Measurements from ENCODE around the gene TEK.
"Not testable (repeated sequence)": the region's sequence is repeated elsewhere in the genome, so short reads cannot be mapped to it uniquely, and the experiment has no call there.

Gene TEK

DNA sequence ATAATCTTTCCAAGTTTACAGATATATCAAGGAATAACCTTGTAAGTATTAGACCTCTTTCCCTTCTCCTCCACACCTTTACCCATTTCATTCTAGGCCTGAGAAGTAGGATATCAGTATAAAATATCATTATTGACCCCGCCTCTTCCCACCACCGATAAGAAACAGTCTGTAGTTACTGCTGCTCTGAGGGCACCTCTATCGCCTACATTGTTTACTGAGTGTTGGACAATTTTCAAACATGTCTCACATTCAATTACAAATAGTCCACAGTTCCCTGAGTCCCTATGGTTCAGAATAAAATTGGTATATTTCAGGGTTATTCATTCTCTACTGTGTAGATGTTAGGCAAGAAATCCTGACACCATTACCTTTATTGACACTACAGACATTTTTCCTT lies 73.4 kb downstream of the TEK start:
- no peak for DNase-seq

DNA sequence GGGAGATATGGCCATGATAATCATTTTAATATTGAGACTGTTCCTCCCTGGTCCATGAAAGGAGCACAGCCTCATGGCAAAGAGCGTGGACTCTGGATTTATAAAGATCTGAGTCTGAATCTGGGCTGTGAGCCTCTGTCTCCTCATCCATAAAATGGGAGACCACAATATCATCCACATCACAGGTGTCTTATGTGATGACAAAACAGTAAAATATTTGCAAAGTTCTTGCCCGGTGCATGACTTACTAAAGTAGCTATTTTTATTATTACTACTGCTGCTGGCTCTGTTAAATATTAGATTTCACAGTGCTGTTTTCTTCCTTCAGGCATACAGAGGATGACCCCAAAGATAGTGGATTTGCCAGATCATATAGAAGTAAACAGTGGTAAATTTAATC lies 74.1 kb downstream of the TEK start:
- DNase-seq, result no peak

DNA sequence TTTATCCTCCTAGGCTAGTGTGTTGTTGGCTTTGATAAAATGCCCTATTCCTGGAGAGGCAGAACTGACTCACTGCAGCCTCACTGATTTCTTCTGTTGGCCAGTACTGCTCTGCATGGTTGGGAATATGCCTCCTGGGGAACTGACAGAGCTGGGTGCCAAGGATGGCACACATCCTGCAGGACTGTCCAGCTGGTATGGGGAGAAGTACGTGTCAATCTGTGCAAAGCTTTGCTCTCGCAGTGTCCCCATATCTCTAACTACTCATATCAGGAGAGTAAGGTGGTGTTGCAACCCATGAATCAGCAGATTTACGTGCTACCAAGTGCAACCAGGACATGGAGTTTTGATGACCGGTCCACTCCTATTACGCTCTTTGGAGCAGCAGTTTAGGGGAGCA lies 74.7 kb downstream of the TEK start:
- no peak for DNase-seq

DNA sequence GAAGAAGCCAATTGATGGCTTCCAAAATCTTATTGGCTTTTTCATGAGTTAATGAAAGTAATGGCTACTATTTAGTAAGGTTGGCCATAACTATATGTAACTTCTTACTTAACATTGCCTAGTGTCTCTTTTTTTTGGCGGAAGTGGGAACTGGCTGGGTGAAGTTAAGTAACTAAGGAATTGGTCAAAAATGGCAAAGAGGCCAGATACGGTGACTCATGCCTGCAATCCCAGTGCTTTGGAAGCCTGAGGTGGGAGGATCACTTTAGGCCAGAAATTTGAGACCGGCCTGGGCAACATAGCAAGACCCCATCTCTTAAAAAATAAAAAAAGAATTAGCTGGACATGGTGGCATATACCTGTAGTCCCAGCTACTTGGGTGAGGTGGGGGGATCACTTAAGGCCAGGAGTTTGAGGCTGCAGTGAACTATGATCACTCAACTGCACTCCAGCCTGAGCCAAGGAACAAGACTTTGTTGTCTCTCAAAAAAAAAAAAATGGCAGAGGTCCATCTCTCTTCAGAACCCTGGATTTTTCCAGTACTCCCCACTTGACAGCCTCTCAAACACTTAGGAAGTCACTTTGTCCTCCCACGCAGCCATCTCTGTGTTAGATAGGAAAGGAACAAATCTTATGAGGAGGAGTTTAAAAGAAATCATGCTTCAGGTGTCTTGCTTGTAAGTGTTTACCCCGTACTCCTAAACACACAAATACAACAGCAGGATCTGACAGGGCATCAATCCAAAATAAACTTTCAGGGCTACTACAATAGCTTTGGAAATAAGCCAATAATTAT lies 75.7 kb downstream of the TEK start:
- DNase-seq, result no peak

DNA sequence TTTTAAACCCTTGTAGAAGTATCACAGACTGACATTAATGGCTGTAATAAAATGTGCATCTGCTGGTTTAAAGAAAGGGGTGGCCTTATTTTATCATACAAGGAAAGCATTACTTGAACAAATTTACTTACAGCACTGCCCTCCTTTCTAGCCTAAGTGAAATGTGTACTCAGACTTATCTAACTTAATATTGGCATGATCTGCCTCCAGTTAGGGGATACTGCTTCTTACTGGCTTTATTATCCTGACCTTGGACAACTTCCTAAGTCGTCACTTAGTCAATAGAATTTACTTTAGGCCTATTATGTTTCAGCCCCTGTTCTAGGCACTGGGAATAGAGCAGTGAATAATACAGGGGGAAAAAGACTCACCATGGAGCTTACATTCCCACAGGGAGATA lies 79.4 kb downstream of the TEK start:
- DNase-seq, result no peak

DNA sequence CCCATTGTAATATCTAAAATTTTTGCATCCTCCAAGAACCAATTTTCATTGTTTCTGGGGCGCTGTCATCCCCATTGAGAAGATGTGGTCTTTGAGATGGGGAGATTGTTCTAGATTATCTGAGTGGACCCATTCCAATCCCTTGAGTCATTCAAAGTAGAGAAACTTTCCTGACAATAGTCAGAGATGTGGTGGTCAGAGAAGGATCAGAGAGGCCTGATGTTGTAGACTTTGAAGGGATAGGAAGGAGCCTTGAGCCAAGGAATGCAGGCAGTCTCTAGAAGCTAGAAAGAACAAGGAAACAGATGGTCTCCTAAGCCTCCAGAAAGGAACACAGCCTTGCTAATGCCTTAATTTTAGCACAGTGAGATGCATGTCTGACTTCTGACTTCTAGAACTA lies 80.4 kb downstream of the TEK start:
- DNase-seq, result no peak

DNA sequence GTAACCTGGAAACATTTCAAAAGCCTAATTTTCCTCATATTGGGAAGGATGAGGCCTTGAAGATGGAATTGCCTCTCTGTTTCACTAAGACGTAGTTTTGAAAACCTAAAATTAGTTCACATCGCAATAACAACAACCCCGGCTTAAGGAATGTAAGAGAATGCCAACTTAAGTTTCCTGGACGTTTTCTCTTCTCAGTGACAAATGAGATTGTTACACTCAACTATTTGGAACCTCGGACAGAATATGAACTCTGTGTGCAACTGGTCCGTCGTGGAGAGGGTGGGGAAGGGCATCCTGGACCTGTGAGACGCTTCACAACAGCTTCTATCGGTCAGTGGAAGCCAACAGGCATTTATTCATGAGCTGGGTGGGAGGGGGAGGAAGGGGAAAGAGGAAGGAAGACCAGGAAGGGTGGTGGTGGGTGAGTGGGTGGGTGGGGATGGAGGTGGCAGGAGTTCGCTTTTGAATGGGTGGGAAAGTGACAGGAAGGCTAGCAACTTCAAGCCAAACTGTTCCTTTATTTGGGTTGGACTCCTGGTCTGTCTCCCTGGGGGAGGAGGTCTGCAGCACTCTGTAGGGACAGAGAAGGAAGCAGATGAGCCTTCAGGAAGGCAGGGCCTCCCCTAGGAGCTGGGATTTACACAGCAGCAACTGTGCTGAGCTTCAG lies 83.4 kb downstream of the TEK start:
- DNase-seq, result no peak

DNA sequence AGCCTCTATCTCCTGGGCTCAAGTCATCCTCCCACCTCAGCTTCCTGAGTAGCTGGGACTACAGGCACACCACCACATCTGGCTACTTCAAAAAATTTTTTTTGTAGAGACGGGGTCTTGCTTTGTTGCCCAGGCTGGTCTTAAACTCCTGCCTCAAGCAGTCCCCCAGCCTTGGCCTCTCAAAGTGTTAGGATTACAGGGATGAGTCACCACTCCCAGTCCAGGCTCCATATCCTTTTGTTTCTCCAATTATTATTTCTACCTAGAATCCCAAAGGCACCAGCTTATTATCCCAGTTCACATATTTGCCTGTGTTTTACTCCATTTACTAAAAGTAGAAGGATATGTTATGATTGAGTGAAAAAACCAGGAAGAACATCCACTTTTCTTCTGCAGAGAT lies 84.9 kb downstream of the TEK start:
- DNase-seq, result no peak

DNA sequence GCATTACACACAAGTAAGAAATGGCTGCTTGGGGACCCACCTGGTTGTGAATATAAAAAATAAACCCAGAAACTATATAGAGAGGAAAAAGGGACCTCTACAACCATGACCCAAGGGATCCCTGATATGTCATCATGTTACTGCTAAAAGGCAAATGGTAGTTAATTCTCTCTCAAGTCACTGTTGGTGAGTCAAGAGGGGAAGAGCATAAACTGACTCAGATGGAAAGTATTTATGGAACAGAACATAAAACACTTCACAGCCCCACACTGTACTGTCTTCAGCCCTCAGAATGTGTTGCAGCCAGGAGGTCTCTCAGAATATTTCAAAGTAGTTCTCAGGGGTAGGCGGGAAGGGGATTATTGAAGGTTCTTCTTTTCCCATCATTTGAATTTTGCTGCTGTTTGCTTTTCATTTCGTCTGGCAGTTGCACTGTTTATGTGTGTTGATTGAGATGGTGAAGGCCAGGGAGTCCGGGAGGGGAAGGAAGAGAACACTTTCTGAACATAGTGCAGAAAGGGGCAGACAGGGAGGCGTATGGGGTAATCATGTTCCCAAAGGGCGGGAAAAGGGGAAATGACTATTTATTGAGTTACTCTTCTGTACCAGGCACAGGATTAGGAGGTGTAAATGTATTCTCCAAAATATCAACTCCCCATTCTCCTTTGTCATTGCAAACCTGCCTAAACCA lies 85.5 kb downstream of the TEK start:
- DNase-seq, result no peak

DNA sequence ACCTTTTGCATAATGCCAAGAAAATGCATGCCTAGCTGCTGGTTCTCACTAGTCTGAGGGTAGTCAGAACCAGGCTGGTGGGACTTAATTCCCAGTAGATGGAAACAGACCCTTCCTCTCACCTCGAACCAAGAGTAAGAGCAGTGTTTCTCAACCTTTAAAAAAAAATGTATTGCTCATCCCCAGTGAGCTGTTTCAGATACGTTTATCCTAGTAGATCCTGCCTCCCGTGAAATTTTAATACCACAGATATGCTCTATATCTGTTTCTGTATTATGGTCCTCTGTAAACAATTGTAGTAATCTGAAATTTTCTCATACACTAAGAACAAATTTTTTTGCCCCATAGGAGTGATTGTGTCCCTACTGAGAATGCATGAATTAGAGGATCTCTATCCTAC lies 86.2 kb downstream of the TEK start:
- no peak for DNase-seq

DNA sequence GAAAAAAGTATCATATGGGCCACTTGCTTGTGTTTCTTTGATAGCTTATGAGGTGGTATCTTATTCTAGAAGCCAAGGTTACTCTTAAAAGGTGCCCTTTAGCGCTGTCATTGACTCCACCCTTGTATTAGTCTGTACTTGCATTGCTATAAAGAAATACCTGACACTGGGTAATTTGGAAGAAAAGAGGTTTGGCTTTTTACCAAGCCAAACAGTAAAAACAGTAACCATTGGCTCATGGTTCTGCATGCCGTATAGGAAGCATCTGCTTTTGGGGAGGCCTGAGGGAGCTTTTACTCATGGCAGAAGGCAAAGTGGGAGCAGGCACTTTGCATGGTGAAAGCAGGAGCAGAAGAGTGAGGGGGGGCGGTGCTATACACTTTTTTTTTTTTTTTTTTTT lies 87.4 kb downstream of the TEK start:
- no peak for DNase-seq

DNA sequence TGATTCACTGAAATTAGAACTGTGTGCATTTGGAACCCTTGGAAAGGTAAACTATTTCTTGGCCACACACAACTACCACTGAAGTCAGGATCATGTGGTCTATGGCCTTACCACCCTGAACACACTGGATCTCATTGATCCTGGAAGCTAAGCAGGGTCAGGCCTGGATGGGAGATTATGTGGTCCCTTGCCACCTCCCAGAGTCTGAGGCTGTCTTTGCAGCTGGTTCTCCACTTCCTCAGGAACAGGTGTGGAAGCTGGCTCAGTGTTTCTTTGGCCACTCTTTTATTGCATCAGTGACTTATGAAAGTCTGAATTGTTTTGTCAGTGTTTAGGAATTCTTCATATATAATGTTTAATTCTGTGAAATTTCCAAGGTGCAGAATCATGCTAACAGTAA lies 89.2 kb downstream of the TEK start:
- no peak for DNase-seq

DNA sequence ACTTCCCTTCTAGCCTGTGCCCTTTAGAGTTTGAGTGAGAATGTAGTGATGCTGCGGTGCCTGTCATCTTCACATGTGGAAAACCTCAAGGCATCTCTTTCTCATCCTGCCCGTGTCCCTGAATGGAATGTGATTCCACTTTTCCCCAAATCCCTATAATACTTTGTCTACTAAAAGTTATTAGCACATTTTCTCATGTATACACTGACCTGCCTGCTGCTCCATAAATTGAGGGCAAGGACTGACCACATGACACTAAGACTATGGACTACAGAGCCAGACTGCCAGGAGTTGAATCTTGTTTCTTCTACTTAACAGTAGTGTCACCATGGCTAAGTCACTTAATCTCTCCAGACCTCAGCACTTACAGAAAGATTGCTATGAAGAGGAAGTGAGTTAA lies 93.0 kb downstream of the TEK start:
- no peak for DNase-seq

DNA sequence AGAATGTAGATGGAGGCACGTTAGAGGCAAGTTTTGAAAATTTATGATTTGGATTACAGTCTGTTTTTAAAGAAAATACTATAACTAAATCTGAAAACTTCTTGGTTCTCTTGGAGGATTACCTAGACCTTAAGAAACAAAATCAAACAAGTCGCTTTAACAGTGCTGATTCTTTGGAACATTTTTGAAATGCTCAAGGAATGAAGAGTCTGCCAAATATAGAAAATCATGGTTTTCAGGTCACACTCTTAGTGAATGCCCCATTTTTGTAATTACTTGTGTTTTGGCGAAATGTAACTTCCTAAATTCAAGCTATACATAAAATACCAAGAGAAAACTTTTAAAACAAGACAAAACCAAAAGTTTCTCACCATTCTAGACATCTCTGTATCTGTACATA lies 94.8 kb downstream of the TEK start:
- no peak for DNase-seq

DNA sequence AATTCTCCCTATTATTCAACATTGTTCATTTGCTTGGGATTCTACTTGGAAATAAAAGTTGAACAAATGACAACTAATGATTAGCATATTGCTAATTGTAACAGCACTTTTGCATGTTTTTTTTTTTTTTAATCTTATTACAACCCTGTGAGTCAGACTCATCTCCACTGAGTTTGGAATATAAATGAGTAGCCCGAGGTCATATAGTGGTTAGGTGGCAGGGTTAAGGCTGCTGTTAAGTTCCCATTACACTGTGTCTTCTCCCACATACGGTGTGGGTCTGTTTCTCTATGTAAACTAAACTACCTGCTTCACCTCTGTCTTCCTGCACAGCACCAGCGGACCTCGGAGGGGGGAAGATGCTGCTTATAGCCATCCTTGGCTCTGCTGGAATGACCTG lies 95.6 kb downstream of the TEK start:
- DNase-seq, result no peak

DNA sequence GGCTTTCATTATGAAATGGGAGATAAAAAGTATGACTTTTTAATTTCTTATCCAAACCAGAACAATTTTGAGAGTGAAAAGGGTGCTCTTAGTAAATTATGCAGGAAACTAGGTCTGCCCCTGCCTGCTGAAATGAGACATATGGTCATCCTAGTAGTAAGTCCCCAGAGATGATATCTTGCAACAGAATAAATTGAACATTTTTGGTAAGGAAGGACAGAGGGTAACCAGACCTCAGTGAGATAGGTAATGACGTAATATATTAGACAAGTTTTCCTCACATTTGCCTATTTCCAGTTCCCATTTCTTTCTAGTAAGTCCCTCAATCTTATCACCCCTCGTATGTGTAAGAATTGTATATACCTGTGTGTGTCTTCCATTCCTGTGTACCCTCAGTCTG lies 96.2 kb downstream of the TEK start:
- DNase-seq, result no peak

DNA sequence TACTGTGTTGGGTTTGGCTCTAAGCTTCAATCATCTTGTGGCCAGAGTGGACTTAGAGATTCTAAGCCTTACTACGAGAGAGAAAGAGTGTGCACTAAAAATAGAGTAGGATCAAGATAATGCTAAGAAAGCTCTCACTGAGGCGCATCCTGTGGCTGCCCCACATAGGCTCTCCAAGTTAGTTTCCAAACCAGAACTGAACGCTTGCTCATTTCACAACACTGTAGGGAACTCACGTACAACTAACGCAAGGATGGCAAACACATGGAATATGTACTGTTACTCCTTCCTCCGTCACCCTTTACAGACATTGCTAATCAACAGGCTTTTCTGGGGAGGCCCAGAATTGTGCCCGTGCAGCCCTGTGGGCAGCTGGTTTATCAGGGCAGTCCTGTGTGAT lies 97.0 kb downstream of the TEK start:
- DNase-seq, result no peak

DNA sequence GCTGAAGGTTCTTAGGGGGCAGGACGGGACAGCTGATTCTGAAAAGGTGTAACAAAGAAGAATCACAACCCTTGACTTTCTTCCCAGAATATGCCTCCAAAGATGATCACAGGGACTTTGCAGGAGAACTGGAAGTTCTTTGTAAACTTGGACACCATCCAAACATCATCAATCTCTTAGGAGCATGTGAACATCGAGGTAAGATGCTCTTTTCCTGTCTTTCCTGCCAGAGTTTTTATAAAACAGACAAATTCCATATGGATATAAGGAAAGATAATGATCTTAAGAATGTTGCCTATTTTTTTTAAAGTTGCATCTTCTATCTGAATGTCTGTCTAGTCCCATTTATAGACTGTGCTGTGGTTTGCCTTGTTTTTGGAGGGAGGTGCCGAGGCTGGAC lies 100.0 kb downstream of the TEK start:
- no peak for DNase-seq

DNA sequence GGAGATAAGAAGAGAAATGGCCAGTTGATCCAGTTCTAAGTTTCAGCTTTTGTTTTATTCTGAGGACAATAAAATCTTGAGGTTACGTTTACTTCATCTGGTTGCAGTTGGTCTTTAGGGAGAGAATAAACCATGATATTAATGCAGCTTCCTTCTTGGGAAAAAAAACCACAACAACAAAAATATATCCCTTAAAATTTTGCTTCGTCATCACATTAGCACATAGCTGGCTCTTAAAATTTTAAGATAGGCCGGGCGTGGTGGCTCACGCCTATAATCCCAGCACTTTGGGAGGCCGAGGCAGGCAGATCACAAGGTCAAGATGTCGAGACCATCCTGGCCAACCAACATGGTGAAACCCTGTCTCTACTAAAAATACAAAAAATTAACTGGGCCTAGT lies 101.6 kb downstream of the TEK start:
- DNase-seq, result no peak

DNA sequence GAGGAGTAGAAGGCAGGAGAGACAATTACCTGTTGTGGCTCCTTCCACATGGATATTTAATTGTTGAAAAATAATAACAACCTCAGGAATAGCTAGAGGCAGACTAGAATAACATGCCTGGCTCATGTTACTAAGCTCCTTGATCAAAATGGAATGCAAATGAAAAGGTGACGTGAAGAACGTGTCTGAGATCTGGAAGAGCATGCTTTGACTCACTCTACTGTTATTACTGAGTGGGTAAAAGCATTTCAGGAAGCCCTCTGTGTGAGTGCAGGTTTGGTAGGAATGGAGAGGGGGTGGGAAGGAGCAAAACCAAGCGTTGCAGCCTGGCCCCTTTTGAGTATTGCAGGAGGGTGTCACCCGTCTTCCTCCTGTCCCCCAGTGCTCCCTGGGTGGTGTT lies 103.2 kb downstream of the TEK start:
- DNase-seq, result no peak

DNA sequence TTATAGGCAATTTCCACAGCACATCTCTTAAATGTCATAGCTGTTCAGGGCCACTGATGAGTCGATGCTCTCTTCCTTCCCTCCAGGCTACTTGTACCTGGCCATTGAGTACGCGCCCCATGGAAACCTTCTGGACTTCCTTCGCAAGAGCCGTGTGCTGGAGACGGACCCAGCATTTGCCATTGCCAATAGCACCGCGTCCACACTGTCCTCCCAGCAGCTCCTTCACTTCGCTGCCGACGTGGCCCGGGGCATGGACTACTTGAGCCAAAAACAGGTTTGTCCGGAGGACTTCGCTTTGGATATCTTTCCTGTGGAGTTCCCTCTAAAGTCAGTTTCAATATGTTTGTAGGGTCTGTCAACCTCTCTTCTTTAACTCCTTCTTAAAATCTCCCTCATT lies 103.6 kb downstream of the TEK start:
- no peak for DNase-seq

DNA sequence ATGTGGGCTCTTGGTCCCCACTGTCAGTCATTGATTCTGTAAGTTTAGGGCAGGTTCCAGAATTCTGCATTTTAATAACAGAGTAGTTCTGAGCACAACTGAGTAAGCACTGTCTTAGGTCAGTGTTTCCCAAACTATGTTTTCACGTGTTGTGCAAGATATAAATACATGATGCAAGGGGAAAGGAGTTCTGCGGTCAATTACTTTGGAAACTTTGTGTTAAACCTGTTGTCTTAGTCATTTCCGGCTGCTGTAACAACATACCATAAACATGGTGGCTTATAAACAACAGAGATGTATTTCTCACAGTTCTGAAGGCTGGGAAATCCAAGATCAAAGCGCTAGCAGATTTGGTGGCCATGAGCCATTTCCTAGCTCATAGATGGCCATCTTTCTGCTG lies 118.2 kb downstream of the TEK start:
- DNase-seq, result no peak

DNA sequence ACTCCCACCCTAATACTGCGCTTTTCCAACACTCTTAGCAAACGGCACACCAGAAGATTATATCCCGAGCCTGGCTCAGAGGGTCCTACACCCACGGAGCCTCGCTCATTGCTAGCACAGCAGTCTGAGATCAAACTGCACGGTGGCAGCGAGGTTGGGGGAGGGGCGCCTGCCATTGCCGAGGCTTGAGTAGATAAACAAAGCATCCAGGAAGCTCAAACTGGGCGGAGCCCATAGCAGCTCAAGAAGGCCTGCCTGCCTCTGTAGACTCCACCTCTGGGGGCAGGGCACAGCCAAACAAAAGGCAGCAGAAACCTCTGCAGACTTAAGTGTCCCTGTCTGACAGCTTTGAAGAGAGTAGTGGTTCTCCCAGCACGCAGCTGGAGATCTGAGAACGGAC lies 130.6 kb downstream of the TEK start:
- not testable (repeated sequence) for DNase-seq

DNA sequence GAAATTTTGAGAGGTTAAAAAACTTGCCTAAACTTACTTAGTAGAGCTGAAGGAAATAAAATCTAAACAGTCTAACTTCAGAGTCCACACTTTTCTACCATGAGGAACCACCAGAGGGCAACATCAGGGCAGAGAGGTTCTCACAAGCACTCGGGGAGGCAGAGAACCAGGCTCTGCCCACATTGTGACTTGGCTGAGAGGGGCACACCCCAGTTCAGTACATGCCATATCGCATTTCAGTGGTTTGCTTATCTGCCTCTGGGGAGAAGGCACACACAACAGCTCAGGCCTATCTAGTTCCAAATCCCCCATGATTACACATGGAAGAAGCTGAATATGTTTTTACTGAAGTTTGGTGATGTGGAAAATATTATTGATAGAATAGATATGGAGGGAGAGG lies 138.7 kb downstream of the TEK start:
- no peak for DNase-seq

All from activated CD8-positive, alpha-beta memory T cell treated with anti-CD3 and anti-CD28 coated beads for 24 hours (primary cell).